ENCODE results near the gene TMEM82.

Gene TMEM82

GRCh38 chr1:15734901-15735300, 7.4 kb upstream of the TMEM82 start:
- WGBS, 2 experiments: 89% methylated on average over 17 of the region's 17 CpGs
- no peak overlapping the region for H3K4me3 ChIP-seq (ENCODE audit: insufficient read depth, low read depth, low read length)
- H3K27me3 ChIP-seq (ENCODE audit: control insufficient read depth, insufficient read depth, low read length, poor library complexity, severe bottlenecking): no peaks in the 10 kb centered on the region
- peaks cover 16% of the 10 kb centered on the region for H3K4me1 ChIP-seq (ENCODE audit: control insufficient read depth, insufficient read depth, low read length)
- no peaks in the 10 kb centered on the region for H3K9me3 ChIP-seq (ENCODE audit: control insufficient read depth, low read length)
- no peak overlapping the region for H3K27ac ChIP-seq (ENCODE audit: insufficient read depth, low read depth, low read length, poor library complexity, severe bottlenecking)
- peaks cover 11% of the 10 kb centered on the region for H3K36me3 ChIP-seq (ENCODE audit: control insufficient read depth, insufficient read depth, low read length)

- 89% methylated on average over 12 of the region's 12 CpGs for WGBS, 2 experiments
Measured at GRCh38 chr1:15735304-15736037, 6.8 kb upstream of the TMEM82 start.

GRCh38 chr1:15736038-15736891, 6.0 kb upstream of the TMEM82 start, which contains the start of gene SLC25A34:
Gene SLC25A34 (plus strand): TSS chr1:15736258. CDS start chr1:15736486, 228 bp downstream.
- peaks cover 16% of the 10 kb centered on the region for H3K4me1 ChIP-seq (ENCODE audit: control insufficient read depth, insufficient read depth, low read length)
- no peaks in the 10 kb centered on the region for H3K9me3 ChIP-seq (ENCODE audit: control insufficient read depth, low read length)
- no peak within 1 kb of the TSS for H3K4me3 ChIP-seq (ENCODE audit: insufficient read depth, low read depth, low read length)
- peaks cover 7% of the 10 kb centered on the region for H3K36me3 ChIP-seq (ENCODE audit: control insufficient read depth, insufficient read depth, low read length)
- no peaks in the 10 kb centered on the region for H3K27me3 ChIP-seq (ENCODE audit: control insufficient read depth, insufficient read depth, low read length, poor library complexity, severe bottlenecking)
- H3K27ac ChIP-seq (ENCODE audit: insufficient read depth, low read depth, low read length, poor library complexity, severe bottlenecking): no peak within 1 kb of the TSS
- 87% methylated on average over 35 of the region's 35 CpGs for WGBS, 2 experiments

More at GRCh38 chr1:15735304-15736037, 6.8 kb upstream of the TMEM82 start:
- H3K36me3 ChIP-seq (ENCODE audit: control insufficient read depth, insufficient read depth, low read length): peaks cover 11% of the 10 kb centered on the region
- no peaks in the 10 kb centered on the region for H3K9me3 ChIP-seq (ENCODE audit: control insufficient read depth, low read length)
- H3K4me1 ChIP-seq (ENCODE audit: control insufficient read depth, insufficient read depth, low read length): peaks cover 16% of the 10 kb centered on the region
- no peaks in the 10 kb centered on the region for H3K27me3 ChIP-seq (ENCODE audit: control insufficient read depth, insufficient read depth, low read length, poor library complexity, severe bottlenecking)
- H3K4me3 ChIP-seq (ENCODE audit: insufficient read depth, low read depth, low read length): no peak overlapping the region
- H3K27ac ChIP-seq (ENCODE audit: insufficient read depth, low read depth, low read length, poor library complexity, severe bottlenecking): no peak overlapping the region

- WGBS, 2 experiments: 76 to 85% methylated on average over 6 of the region's 6 CpGs
- Histone ChIP-seq H3K27ac (ENCODE audit: insufficient read depth, low read depth, low read length, poor library complexity, severe bottlenecking) (no peak overlapping the region), H3K27me3 (ENCODE audit: control insufficient read depth, insufficient read depth, low read length, poor library complexity, severe bottlenecking) (no peaks in the 10 kb centered on the region), H3K4me1 (ENCODE audit: control insufficient read depth, insufficient read depth, low read length) (peaks cover 16% of the 10 kb centered on the region), H3K36me3 (ENCODE audit: control insufficient read depth, insufficient read depth, low read length) (peaks cover 5% of the 10 kb centered on the region), H3K9me3 (ENCODE audit: control insufficient read depth, low read length) (no peaks in the 10 kb centered on the region), H3K4me3 (ENCODE audit: insufficient read depth, low read depth, low read length) (no peak overlapping the region)
Measured at GRCh38 chr1:15736892-15737261, 5.4 kb upstream of the TMEM82 start.

- Histone ChIP-seq H3K27ac (ENCODE audit: insufficient read depth, low read depth, low read length, poor library complexity, severe bottlenecking) (no peak overlapping the region), H3K36me3 (ENCODE audit: control insufficient read depth, insufficient read depth, low read length) (peaks cover 5% of the 10 kb centered on the region)
Measured at GRCh38 chr1:15737324-15738319, 4.7 kb upstream of the TMEM82 start.

GRCh38 chr1:15738416-15739113, 3.7 kb upstream of the TMEM82 start:
- H3K4me1 ChIP-seq (ENCODE audit: control insufficient read depth, insufficient read depth, low read length): peaks cover 16% of the 10 kb centered on the region
- WGBS, 2 experiments: 92 to 95% methylated on average over 15 of the region's 15 CpGs
- H3K27ac ChIP-seq (ENCODE audit: insufficient read depth, low read depth, low read length, poor library complexity, severe bottlenecking): no peak overlapping the region
- H3K27me3 ChIP-seq (ENCODE audit: control insufficient read depth, insufficient read depth, low read length, poor library complexity, severe bottlenecking): no peaks in the 10 kb centered on the region
- H3K36me3 ChIP-seq (ENCODE audit: control insufficient read depth, insufficient read depth, low read length): peaks cover 5% of the 10 kb centered on the region
- no peaks in the 10 kb centered on the region for H3K9me3 ChIP-seq (ENCODE audit: control insufficient read depth, low read length)
- no peak overlapping the region for H3K4me3 ChIP-seq (ENCODE audit: insufficient read depth, low read depth, low read length)

More at GRCh38 chr1:15737324-15738319, 4.7 kb upstream of the TMEM82 start:
- no peaks in the 10 kb centered on the region for H3K27me3 ChIP-seq (ENCODE audit: control insufficient read depth, insufficient read depth, low read length, poor library complexity, severe bottlenecking)
- H3K4me3 ChIP-seq (ENCODE audit: insufficient read depth, low read depth, low read length): no peak overlapping the region
- peaks cover 16% of the 10 kb centered on the region for H3K4me1 ChIP-seq (ENCODE audit: control insufficient read depth, insufficient read depth, low read length)
- 86 to 89% methylated on average over 20 of the region's 20 CpGs for WGBS, 2 experiments
- H3K9me3 ChIP-seq (ENCODE audit: control insufficient read depth, low read length): no peaks in the 10 kb centered on the region

- Histone ChIP-seq H3K9me3 (ENCODE audit: control insufficient read depth, low read length) (no peaks in the 10 kb centered on the region), H3K36me3 (ENCODE audit: control insufficient read depth, insufficient read depth, low read length) (peaks cover under 1% of the 10 kb centered on the region), H3K4me3 (ENCODE audit: insufficient read depth, low read depth, low read length) (no peak overlapping the region), H3K27ac (ENCODE audit: insufficient read depth, low read depth, low read length, poor library complexity, severe bottlenecking) (no peak overlapping the region), H3K27me3 (ENCODE audit: control insufficient read depth, insufficient read depth, low read length, poor library complexity, severe bottlenecking) (no peaks in the 10 kb centered on the region), H3K4me1 (ENCODE audit: control insufficient read depth, insufficient read depth, low read length) (peaks cover 16% of the 10 kb centered on the region)
- WGBS, 2 experiments: 91 to 92% methylated on average over 16 of the region's 16 CpGs
Measured at GRCh38 chr1:15739259-15739658, 3.0 kb upstream of the TMEM82 start.

- H3K4me1 ChIP-seq (ENCODE audit: control insufficient read depth, insufficient read depth, low read length): peaks cover 16% of the 10 kb centered on the region
Measured at GRCh38 chr1:15739745-15740144, 2.6 kb upstream of the TMEM82 start.

More at GRCh38 chr1:15739745-15740144, 2.6 kb upstream of the TMEM82 start:
- Histone ChIP-seq H3K9me3 (ENCODE audit: control insufficient read depth, low read length) (no peaks in the 10 kb centered on the region), H3K36me3 (ENCODE audit: control insufficient read depth, insufficient read depth, low read length) (no peaks in the 10 kb centered on the region), H3K4me3 (ENCODE audit: insufficient read depth, low read depth, low read length) (no peak overlapping the region), H3K27me3 (ENCODE audit: control insufficient read depth, insufficient read depth, low read length, poor library complexity, severe bottlenecking) (no peaks in the 10 kb centered on the region), H3K27ac (ENCODE audit: insufficient read depth, low read depth, low read length, poor library complexity, severe bottlenecking) (no peak overlapping the region)
- WGBS, 2 experiments: 91 to 92% methylated on average over 7 of the region's 7 CpGs
